ENCODE data around the gene TRNP1. TPM values are rescaled to one million over a fixed set of nuclear protein-coding genes. Genes with fewer than 3 reads are reported as not detected.

Gene TRNP1
- total and polyA plus RNA-seq, 2 of the 4 experiments (the other 2 are of a cell fraction), result 63.3 to 91.6 TPM

- intact Hi-C loops (cut with micrococcal nuclease), result no loop called here
- H3K4me2 ChIP-seq (ENCODE audit: low read depth, low read length), result peak overlapping the region; percentile 11
Observed at GRCh38 chr1:26991310-26992116, 2.0 kb upstream of the TRNP1 start.

More at GRCh38 chr1:26991310-26992116, 2.0 kb upstream of the TRNP1 start:
- peaks cover 15% of the 10 kb centered on the region for H3K9me1 ChIP-seq (ENCODE audit: insufficient read depth, low read length)
- CTCF ChIA-PET, result interaction anchor here (0.5 to 1.2 kb wide), 2 partner anchors 106 to 182 kb away, joined by 3 to 4 read pairs; no protein-coding TSS in a partner anchor
- H3K56ac ChIP-seq (ENCODE audit: extremely low read depth, insufficient read depth, low read length), result peak overlapping the region; percentile 67
- in situ Hi-C loops (cut with MboI; ENCODE audit: low sequenced_read_pairs) (no loop called here), dilution Hi-C loops (cut with HindIII; ENCODE audit: low sequenced_read_pairs, unreplicated experiment) (no loop called here)
- peak overlapping the region; percentile 86 for H2AFZ ChIP-seq (replicated peaks; ENCODE audit: low read length, poor library complexity)
- peak overlapping the region; percentile 92 for H2AK5ac ChIP-seq (ENCODE audit: low read depth, low read length)
- 20% methylated on average over 4 of the region's 10 CpGs; no CpG with 5 or more reads in 1 of the 2 experiments for WGBS, 2 experiments (ENCODE audit: extremely low coverage in 2 of 2, insufficient read length in 1 of 2)
- peak overlapping the region; percentile 34; the same call in 1 of the 2 replicates for H3K18ac ChIP-seq (ENCODE audit: low read depth, low read length)
- peak overlapping the region; percentile 95 for H3K4ac ChIP-seq (ENCODE audit: low read depth, low read length)
- TF ChIP-seq MAZ (IDR thresholded peaks at IDR 0.05; ENCODE audit: borderline replicate concordance, low read depth, low read length) (no peak; the same call in 1 of the 2 replicates), RAD21 (IDR thresholded peaks at IDR 0.05; ENCODE audit: low read length) (0 out of 2 replicates have a peak, but pooled peaks have one; percentile 15), FOS (IDR thresholded peaks at IDR 0.05; ENCODE audit: low read depth, low read length) (peak; percentile 49; the same call in 1 of the 2 replicates), CHD1 (IDR thresholded peaks at IDR 0.05; ENCODE audit: low read depth, low read length) (no peak), RCOR1 (IDR thresholded peaks at IDR 0.05; ENCODE audit: insufficient replicate concordance, low read length) (peak; percentile 79), MXI1 (IDR thresholded peaks at IDR 0.05; ENCODE audit: borderline replicate concordance, low read depth, low read length) (0 out of 2 replicates have a peak, but pooled peaks have one; percentile 49), USF2 (IDR thresholded peaks at IDR 0.05; ENCODE audit: low read depth, low read length) (peak; percentile 40; the same call in 1 of the 2 replicates), BHLHE40 (IDR thresholded peaks at IDR 0.05; ENCODE audit: low read depth, low read length) (no peak), CTCF (conservative IDR thresholded peaks at IDR 0.05; ENCODE audit: low read depth, low read length) (peak; percentile 13; the same call in 1 of the 2 replicates)
- peak overlapping the region; percentile 83 for H2AK9ac ChIP-seq (replicated peaks; ENCODE audit: low read depth, low read length, poor library complexity)
- peaks cover 6% of the 10 kb centered on the region; the same call in 1 of the 2 replicates for H3K36me3 ChIP-seq (ENCODE audit: control insufficient read depth, insufficient read depth, low read length)
- H3K4me3 ChIP-seq (ENCODE audit: insufficient read depth, low read depth, low read length), result no peak overlapping the region
- peak overlapping the region; percentile 96; the same call in 2 of the 3 replicates for H2BK15ac ChIP-seq (ENCODE audit: low read depth, low read length)
- H4K5ac ChIP-seq (ENCODE audit: low read depth, low read length), result peak overlapping the region; percentile 45; the same call in 1 of the 2 replicates
- DNase-seq (peak; percentile 88), ATAC-seq (ENCODE audit: low read depth) (peak; percentile 27)
- H4K8ac ChIP-seq (ENCODE audit: low read depth in 2 of 2, low read length in 2 of 2), result peak overlapping the region; percentile 53 to 76
- H4K91ac ChIP-seq (ENCODE audit: insufficient read depth, low read depth, low read length), result peak overlapping the region; percentile 87
- peak overlapping the region; percentile 95 for H2BK120ac ChIP-seq (ENCODE audit: low read depth, low read length)
- H3K4me1 ChIP-seq (ENCODE audit: control insufficient read depth, insufficient read depth, low read length), result peaks cover 30% of the 10 kb centered on the region
- H3K14ac ChIP-seq (replicated peaks; ENCODE audit: low read depth, low read length), result peak overlapping the region; percentile 84
- no peaks in the 10 kb centered on the region for H3K9me3 ChIP-seq (ENCODE audit: control insufficient read depth, insufficient read depth, low read length)
- BruUV-seq (replicated peaks), result no TSS peak
- H4K20me1 ChIP-seq (ENCODE audit: insufficient read depth, low read length), result peaks cover 22% of the 10 kb centered on the region
- peak overlapping the region; percentile 81 for H2BK5ac ChIP-seq (ENCODE audit: low read depth, low read length, poor library complexity, severe bottlenecking)
- no peaks in the 10 kb centered on the region for H3K27me3 ChIP-seq (ENCODE audit: control insufficient read depth, insufficient read depth, low read length)
- peaks cover under 1 to 23% of the 10 kb centered on the region in 2 experiments; a peak in 2 of 4 replicates for H3K79me1 ChIP-seq (ENCODE audit: low read depth in 1 of 2, low read length in 2 of 2)
- peak overlapping the region; percentile 92 for H2BK20ac ChIP-seq (ENCODE audit: low read depth, low read length)
- no peak overlapping the region for H3K9ac ChIP-seq (ENCODE audit: low read depth, low read length)
- peak overlapping the region; percentile 60 for H3K27ac ChIP-seq (ENCODE audit: insufficient read depth, low read length)
- POLR2A ChIA-PET (ENCODE audit: unreplicated experiment), result no interaction called here
- peak overlapping the region; percentile 82 for H3K23ac ChIP-seq (ENCODE audit: low read depth, low read length)
